ENCODE measurements around the gene SLC38A6.
"Not testable (repeated sequence)": the region's sequence is repeated elsewhere in the genome, so short reads cannot be mapped to it uniquely, and the experiment has no call there.

The SLC38A6 gene

DNA sequence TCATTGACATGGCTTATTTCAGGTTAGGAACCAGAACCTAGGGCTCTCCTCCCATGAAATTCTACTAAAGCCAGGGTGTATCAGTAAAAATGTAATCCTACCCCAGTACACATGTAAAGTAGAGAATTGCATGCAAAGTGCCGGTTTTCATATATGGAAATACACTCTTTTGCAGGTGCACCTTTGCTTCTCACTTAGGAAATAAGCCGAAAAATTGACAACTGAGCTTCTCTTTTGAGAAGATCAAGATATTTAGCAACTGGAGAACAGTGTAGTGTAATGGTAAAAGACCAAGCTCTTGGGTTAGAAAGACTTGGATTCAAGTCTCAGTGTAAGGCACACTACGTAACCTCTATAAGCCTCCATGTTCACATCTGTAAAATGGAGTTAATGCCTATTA is 82.4 kb downstream of the SLC38A6 start:
- DNase-seq, result no peak

GRCh38 chr14:61064210-61064609 is 83.2 kb downstream of the SLC38A6 start:
- DNase-seq, result no peak

- DNase-seq, result no peak
Measured at GRCh38 chr14:61064856-61065255, 83.8 kb downstream of the SLC38A6 start.

- no peak for DNase-seq
Measured at GRCh38 chr14:61065656-61066055, 84.6 kb downstream of the SLC38A6 start.

DNA sequence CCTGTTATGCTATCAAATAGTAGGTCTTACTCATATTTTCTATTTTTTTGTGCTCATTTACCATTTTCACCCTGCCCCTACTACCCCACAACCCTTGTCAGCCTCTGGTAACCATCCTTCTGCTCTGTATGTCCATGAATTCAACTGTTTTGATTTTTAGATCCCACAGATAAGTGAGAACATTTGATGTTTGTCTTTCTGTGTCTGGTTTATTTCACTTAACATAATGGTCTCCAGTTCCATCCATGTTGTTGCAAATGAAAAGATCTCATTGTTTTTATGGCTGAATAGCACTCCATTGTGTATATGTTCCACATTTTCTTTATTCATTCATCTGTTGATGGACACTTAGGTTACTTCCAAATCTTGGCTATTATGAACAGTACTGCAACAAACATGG is 91.4 kb downstream of the SLC38A6 start:
- not testable (repeated sequence) for DNase-seq

DNA sequence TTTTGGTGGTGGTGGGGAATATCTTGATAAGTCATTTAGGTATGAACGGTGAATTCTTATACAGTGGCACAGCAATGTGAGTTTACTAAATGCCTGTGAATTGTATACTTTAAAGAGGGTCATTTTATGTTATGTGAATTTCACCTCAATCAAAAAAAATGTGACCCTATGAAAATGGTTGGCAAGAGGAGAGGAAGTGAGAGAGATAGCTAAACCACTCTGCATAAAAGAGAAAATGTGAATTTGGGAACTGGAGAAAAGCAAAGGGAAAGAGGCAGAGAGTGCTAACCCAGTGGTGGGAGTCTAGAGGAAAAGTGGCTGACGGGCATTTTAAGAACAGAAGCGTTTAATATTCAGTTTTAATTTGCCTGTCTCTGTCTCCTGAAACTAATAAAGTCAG is 93.8 kb downstream of the SLC38A6 start:
- no peak for DNase-seq

- no peak for DNase-seq
Measured at GRCh38 chr14:61076556-61076955, 95.5 kb downstream of the SLC38A6 start.

GRCh38 chr14:61077437-61077836 is 96.4 kb downstream of the SLC38A6 start:
- DNase-seq, result no peak

DNA sequence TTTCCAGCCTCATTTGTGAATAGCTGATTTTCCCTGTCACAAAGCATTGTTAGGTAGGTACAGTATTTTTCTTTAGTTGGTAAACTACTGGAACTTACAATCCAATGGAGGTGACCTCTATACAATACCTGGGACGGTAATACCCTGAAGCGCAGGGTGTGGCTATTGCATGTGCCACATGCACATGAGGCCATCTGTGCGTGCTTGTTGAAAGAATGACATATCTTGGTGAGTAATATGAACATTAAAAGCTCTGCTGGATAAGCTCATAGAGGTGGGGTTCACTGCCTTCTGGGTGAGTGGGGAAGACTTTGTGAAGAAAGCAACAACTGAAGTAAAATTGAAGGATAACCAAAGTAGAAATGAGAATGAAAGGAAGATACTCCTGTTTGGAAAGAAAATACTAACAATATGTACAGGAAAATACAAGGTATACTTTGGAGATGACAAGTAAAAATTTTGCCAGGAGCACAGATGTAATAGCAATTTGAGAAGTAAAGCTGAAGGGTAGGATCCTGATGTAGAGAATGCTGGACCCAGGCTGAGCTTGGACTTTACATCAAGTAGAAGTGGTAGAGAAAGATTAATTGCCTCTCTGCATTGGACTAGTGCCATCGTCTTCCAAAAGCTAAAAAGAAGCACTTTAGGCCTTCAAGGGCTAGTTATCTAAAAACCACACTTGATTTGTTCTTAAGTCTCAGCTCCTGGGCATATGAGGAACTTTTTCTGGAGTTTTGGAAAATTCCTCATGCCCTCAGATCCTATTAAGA is 97.1 kb downstream of the SLC38A6 start:
- DNase-seq, result no peak

DNA sequence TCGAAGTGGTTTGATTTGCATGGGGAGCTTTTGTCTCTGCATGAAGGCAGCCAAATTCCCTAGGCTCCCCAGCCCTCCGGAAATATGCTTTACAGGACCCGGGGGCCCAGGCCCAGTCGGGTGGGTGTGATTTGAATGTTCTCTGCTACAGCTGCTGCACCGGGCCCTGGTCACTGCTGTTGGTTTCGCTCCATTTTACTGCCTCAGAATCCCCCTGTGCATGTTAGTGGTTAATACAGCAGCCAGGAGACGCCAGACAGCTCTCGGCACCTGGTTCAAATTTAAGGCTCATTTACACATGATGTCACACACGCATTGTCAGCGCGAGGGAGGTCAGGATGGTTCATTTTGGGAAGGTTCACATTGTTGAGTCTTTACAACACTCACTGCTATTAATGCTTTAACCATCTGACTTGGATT is 99.6 kb downstream of the SLC38A6 start:
- DNase-seq, result peak; percentile 90

DNA sequence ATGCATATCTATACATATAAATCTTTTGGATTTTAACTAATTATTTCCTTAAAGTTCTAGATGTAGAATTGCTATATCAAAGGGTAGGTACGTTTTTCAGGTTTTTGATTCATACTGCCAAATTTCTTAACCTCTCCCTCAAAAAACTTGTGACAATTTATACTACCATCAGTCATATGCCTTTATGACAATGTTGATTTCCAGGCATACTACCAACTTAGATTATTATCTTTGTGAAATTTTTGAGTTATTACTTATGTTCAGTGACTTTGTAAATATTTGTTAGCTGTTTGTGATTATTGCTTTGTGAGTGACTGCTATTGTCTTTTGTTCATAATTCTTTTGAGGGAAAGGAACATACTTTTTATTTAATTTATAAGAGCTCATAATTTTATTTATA is 107.0 kb downstream of the SLC38A6 start:
- no peak for DNase-seq

DNA sequence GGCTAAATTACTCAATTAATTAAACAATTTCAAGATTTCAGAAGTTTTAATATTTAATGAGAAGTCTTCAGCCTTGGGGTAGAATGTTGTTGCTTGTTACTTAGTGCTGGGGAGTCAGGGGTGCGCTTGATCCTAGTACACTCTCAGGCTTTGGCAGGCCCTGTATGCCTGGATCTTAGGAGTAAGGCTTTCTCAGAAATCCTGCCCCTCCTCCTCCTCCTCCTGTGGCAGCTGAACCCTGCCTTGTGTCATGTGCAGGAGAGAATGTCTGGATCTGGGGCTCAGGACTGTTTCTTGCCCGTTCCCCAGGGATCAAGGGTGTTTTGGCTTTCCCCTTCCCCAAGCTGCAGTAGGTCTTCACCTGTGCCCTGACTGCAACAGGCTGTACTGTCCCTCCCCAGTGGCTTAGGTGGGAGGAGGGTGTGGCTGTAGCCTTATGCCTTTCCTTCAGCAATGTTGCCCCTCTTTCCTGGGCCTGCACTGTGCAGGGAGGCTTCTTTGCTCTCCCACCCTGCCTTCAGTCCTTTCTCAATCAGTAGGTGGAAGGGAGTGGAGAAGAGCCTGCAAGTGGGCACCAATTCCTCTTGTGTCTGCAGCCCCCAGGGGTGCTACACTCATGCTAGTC is 108.2 kb downstream of the SLC38A6 start:
- no peak for DNase-seq

- no peak for DNase-seq
Measured at GRCh38 chr14:61090432-61091216, 109.6 kb downstream of the SLC38A6 start.

- peak; percentile 67 for DNase-seq
Measured at GRCh38 chr14:61091657-61092273, 110.7 kb downstream of the SLC38A6 start.

DNA sequence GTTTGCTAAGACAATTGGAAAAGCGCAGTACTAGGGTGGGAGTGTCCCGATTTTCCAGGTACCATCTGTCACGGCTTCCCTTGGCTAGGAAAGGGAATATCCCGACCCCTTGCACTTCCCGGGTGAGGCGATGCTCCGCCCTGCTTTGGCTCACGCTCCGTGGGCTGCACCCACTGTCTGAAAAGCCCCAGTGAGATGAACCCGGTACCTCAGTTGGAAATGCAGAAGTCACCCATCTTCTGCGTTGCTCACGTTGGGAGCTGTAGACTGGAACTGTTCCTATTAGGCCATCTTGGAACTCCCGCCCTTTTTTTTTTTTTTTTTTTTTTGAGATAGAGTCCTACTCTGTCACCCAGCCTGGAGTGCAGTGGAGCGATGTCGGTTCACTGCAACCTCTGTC is 117.1 kb downstream of the SLC38A6 start:
- DNase-seq, result not testable (repeated sequence)

DNA sequence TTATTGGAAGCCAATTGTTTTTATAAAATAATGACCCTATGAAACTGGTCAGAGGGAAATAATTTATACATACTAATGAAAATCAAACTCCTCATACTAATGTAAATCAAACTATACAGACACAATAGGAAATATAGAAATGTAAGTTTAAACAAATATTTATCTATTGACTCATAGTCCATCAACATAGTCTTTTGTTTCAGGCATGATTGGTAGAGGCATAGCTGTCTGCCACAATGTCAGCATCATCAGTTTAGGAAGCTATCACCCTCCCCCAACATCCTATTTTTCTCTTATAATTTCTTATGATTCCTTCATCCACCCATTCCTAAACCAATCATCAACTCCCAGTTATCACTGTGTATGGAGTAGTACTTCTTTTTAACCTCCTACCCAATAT is 117.7 kb downstream of the SLC38A6 start:
- DNase-seq, result no peak

- no peak for DNase-seq
Measured at GRCh38 chr14:61099216-61099835, 118.3 kb downstream of the SLC38A6 start.

DNA sequence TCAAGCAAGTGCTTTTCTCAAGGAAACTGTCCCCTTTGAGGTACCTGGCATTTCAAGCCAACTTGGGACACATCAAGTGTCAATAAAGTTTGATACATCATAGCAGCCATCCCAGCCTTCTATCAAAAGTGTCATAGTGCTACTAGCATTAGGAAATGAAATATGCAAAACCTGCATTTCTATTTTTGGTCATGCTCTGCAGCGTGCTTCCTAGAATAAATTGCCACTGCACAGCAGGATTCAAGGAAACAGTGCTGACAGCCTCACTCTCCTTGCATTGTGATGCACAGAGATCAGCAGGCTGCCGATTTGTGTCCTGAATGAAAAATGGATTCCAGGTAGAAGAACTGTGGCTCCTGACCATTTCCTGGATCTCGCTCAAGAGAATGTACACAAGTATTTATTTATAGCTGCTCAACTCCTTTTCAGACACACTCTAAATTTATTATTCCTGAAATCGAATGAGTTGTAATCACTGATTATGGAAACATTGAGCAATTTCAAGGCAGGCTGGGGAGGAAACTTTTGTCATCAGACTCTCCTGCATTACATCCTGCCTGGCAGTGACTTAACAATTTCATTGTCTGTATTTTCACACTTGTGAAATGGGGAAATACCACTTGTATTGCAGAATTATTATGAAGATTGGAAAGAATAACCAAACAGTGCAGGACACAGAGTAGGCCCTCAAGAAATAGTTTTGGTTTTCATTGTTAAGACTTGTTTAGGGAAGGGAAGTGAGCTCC is 120.9 kb downstream of the SLC38A6 start:
- peak; percentile 43 for DNase-seq

Measured in right hindlimb (tissue), 1 donor.